Measurements from ENCODE around the gene EIF4B.

DNA sequence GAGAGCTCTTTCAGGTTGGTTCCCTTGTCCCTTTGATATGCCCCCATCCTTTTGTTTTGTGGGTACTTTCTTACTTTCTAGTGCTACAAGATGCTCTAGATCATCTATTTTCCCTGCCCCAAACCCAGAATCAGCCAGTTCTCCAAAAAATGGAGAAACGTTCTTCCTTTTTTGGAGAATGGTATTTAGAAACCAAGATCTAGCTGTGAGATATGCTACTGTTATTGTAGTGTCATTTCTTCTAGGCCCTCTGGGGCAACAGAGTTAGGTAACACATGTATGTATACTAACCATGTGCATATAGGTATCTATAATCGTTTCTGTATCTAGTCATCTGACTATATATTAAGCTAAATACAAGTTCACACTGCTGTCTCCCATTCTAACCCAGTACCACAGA is 84.3 kb downstream of the EIF4B start:
- TF ChIP-seq POLR2A (IDR thresholded peaks at IDR 0.05; ENCODE audit: low read depth): no peak
- TF ChIP-seq, protein P1, sequence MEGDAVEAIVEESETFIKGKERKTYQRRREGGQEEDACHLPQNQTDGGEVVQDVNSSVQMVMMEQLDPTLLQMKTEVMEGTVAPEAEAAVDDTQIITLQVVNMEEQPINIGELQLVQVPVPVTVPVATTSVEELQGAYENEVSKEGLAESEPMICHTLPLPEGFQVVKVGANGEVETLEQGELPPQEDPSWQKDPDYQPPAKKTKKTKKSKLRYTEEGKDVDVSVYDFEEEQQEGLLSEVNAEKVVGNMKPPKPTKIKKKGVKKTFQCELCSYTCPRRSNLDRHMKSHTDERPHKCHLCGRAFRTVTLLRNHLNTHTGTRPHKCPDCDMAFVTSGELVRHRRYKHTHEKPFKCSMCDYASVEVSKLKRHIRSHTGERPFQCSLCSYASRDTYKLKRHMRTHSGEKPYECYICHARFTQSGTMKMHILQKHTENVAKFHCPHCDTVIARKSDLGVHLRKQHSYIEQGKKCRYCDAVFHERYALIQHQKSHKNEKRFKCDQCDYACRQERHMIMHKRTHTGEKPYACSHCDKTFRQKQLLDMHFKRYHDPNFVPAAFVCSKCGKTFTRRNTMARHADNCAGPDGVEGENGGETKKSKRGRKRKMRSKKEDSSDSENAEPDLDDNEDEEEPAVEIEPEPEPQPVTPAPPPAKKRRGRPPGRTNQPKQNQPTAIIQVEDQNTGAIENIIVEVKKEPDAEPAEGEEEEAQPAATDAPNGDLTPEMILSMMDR (IDR thresholded peaks at IDR 0.05): no peak

All from esophagus muscularis mucosa (tissue), 3 donors.